B cell (primary cell): ENCODE measurements around the gene HLA-DQB1. TPM values are rescaled to one million over a fixed set of nuclear protein-coding genes. Genes with fewer than 3 reads are reported as not detected.
A peak's percentile ranks its signal among the peaks of the same experiment; 100 is the strongest.

Experiments
- ATAC-seq: fragments of 200-7000 bp; cut with Tn5 transposase; one replicate; pipeline ENCODE4 v1.10.0; 2021; ENCODE audit warnings: low read depth, mild to moderate bottlenecking, moderate number of reproducible peaks, moderate library complexity
- CTCF ChIA-PET: fragments of 350-600 bp; sonication (Branson Sonifier 250); formaldehyde crosslinking; loops from one replicate; lab custom pipeline; 2021; ENCODE audit warnings: antibody characterized with exemption, inconsistent platforms; lab: Charles Lee
- POLR2A ChIA-PET: fragments of 350-600 bp; sonication (Branson Sonifier 250); formaldehyde crosslinking; loops from one replicate; lab custom pipeline; 2021; ENCODE audit warnings: antibody characterized with exemption; lab: Charles Lee
- DNase-seq: peaks from one replicate; pipeline ENCODE4 v3.0.0; 2013
- H2AFZ ChIP-seq: 2 replicates; pipeline ENCODE4 v1.6.1; 2012; ENCODE audit warnings: mild to moderate bottlenecking, low read depth, low read length; ENCODE audit not compliant: insufficient read depth, poor library complexity, severe bottlenecking
- H3K27ac ChIP-seq, 2 donors: 1 replicate in 1 of 2; 2 replicates in 1 of 2; pipeline ENCODE4 v1.5.1; 2012 to 2013; ENCODE audit warnings: low read length in 2 of 2, mild to moderate bottlenecking in 2 of 2, moderate library complexity in 1 of 2
- H3K27me3 ChIP-seq, 4 experiments: fragments of 200-600 bp in 1 of 4; sonication (generic) in 1 of 4; replicated peaks in 1 of 4; 1 replicate in 2 of 4; 2 replicates in 2 of 4; pipeline versions ENCODE4 v1.6.1 to v1.7.0; 2013 to 2016; ENCODE audit warnings: low read length in 3 of 4, mild to moderate bottlenecking in 2 of 4, mixed read lengths in 1 of 4, moderate library complexity in 1 of 4; ENCODE audit not compliant: insufficient read depth in 4 of 4, control insufficient read depth in 3 of 4; ENCODE audit errors: control extremely low read depth in 1 of 4
- H3K36me3 ChIP-seq, 2 experiments: replicated peaks in 1 of 2; 1 replicate in 1 of 2; 2 replicates in 1 of 2; pipeline versions ENCODE4 v1.6.1 to v1.7.1; 2013; ENCODE audit warnings: low read length in 1 of 2; ENCODE audit not compliant: insufficient read depth in 2 of 2, control insufficient read depth in 1 of 2; ENCODE audit errors: control extremely low read depth in 1 of 2, extremely low read depth in 1 of 2
- H3K4me1 ChIP-seq, 2 donors: fragments of 200-600 bp in 1 of 2; sonication (generic) in 1 of 2; 1 replicate in 1 of 2; 2 replicates in 1 of 2; pipeline versions ENCODE4 v1.5.1 to v1.6.1; 2013 to 2017; ENCODE audit warnings: low read length in 2 of 2; ENCODE audit not compliant: control insufficient read depth in 2 of 2, insufficient read depth in 2 of 2
- H3K4me2 ChIP-seq: replicated peaks from 2 replicates; pipeline ENCODE3; 2012; ENCODE audit warnings: mild to moderate bottlenecking, low read depth, low read length; ENCODE audit not compliant: poor library complexity, severe bottlenecking
- H3K4me3 ChIP-seq, 5 experiments: fragments of 200-600 bp in 1 of 5; sonication (generic) in 1 of 5; 1 replicate in 3 of 5; 2 replicates in 2 of 5; pipeline versions ENCODE4 v1.5.1 to v1.7.0; 2011 to 2016; ENCODE audit warnings: low read length in 4 of 5, mild to moderate bottlenecking in 4 of 5, low read depth in 2 of 5, control low read depth in 1 of 5, moderate library complexity in 1 of 5; ENCODE audit not compliant: insufficient read depth in 1 of 5; ENCODE audit errors: control extremely low read depth in 1 of 5, extremely low read depth in 1 of 5
- H3K79me2 ChIP-seq: fragments of 200-600 bp; sonication (generic); one replicate; pipeline ENCODE4 v1.6.0; 2016; ENCODE audit warnings: low read length; ENCODE audit not compliant: control insufficient read depth, insufficient read depth
- H3K9ac ChIP-seq: fragments of 200-600 bp; sonication (generic); 2 replicates; pipeline ENCODE4 v1.6.1; 2017; ENCODE audit warnings: mild to moderate bottlenecking, low read length, moderate library complexity
- H3K9me3 ChIP-seq, 3 donors: one replicate each; pipeline versions ENCODE4 v1.6.1 to v1.7.1; 2013; ENCODE audit warnings: low read length in 2 of 3; ENCODE audit not compliant: control insufficient read depth in 2 of 3, insufficient read depth in 1 of 3; ENCODE audit errors: control extremely low read depth in 1 of 3
- H4K20me1 ChIP-seq: 2 replicates; pipeline ENCODE4 v1.6.0; 2012; ENCODE audit warnings: mild to moderate bottlenecking, low read length; ENCODE audit not compliant: insufficient read depth, control insufficient read depth, poor library complexity, severe bottlenecking
- H3K27ac Mint-ChIP-seq: one replicate; pipeline ENCODE4 v1.8.0; 2021; ENCODE audit warnings: mixed read lengths
- H3K27me3 Mint-ChIP-seq: one replicate; pipeline ENCODE4 v1.8.0; 2021; ENCODE audit warnings: mixed read lengths
- H3K4me1 Mint-ChIP-seq: one replicate; pipeline ENCODE4 v1.8.0; 2021; ENCODE audit warnings: mixed read lengths
- H3K4me3 Mint-ChIP-seq: one replicate; pipeline ENCODE4 v1.8.0; 2021; ENCODE audit warnings: mixed read lengths
- H3K9me3 Mint-ChIP-seq: one replicate; pipeline ENCODE4 v1.8.0; 2022; ENCODE audit warnings: mixed read lengths; ENCODE audit not compliant: insufficient read depth
- CTCF ChIP-seq: fragments of 200-600 bp; IDR thresholded peaks from one replicate; pipeline ENCODE4 v1.8.0; 2022; ENCODE audit warnings: antibody characterized with exemption, mild to moderate bottlenecking
- EZH2 ChIP-seq: IDR thresholded peaks from 2 replicates; pipeline ENCODE4 v1.6.1; 2012; ENCODE audit warnings: borderline replicate concordance, low read depth, mild to moderate bottlenecking, moderate library complexity, low read length; ENCODE audit not compliant: insufficient read depth, poor library complexity, severe bottlenecking
- WGBS: methylation state at CpG from one replicate; pipeline ENCODE4 v1.1.5; 2013; ENCODE audit warnings: missing lambda C conversion rate; ENCODE audit not compliant: insufficient coverage; 5-methylcytosine and 5-hydroxymethylcytosine counted together
- intact Hi-C: fragments of 100-400 bp; cut with micrococcal nuclease; formaldehyde crosslinking; loops from one replicate; pipeline ENCODE4 v1.10.0; 2022
- polyA plus RNA-seq: library from polyadenylated mRNA; depleted of rRNA; stranded (reverse); fragments of >200 nt; gene quantifications from 2 replicates; pipeline ENCODE4 v1.2.3, GENCODE V29; 2012
- total RNA-seq, 2 donors: library from RNA; stranded (reverse); fragments of 120-200 nt in 1 of 2; gene quantifications; 1 replicate in 1 of 2; 2 replicates in 1 of 2; pipeline versions ENCODE4 v1.2.3 to v1.2.4, GENCODE V29; 2013 to 2022

Gene HLA-DQB1
- total and polyA plus RNA-seq, 2 donors (not counting 1 experiment from before 2014, with no cell fraction given), result 267 to 986 TPM

GRCh38 chr6:32615885-32616532, 50.4 kb downstream of the HLA-DQB1 start:
- Mint-ChIP-seq H3K4me3 (peak overlapping the region; percentile 13), H3K27ac (peak overlapping the region; percentile 93), H3K4me1 (peaks cover 55% of the 10 kb centered on the region), H3K27me3 (no peaks in the 10 kb centered on the region), H3K9me3 (peaks cover 8% of the 10 kb centered on the region)
- Histone ChIP-seq H4K20me1 (no peaks in the 10 kb centered on the region), H3K4me1 (peaks cover 21 to 25% of the 10 kb centered on the region in 2 donors), H3K79me2 (peaks cover 47% of the 10 kb centered on the region), H2AFZ (no peak overlapping the region), H3K4me2 (no peak overlapping the region), H3K36me3 (no peaks in the 10 kb centered on the region), H3K9ac (no peak overlapping the region), H3K27me3 (no peaks in the 10 kb centered on the region), H3K27ac (peak overlapping the region; percentile 6 to 19), H3K4me3 (no peak overlapping the region), H3K9me3 (peaks cover 3 to 14% (median 5%) of the 10 kb centered on the region in 3 donors)
- intact Hi-C loops, result no loop called here
- ChIA-PET CTCF (interaction anchor here (0.8 kb wide), 1 partner anchor 84 kb away, joined by 3 read pairs; no protein-coding TSS in a partner anchor), POLR2A (interaction anchor here (0.6 to 1.9 kb wide), 4 partner anchors 12 to 423 kb away, joined by 3 to 5 read pairs (median 4); partner anchors contain the start of gene GPSM3)
- 60% methylated on average over 2 of the region's 3 CpGs for WGBS
- DNase-seq (no peak), ATAC-seq (no peak)
- TF ChIP-seq CTCF, result no peak
- TF ChIP-seq EZH2, result no peak
